Stimulated activated CD4-positive, alpha-beta T cell treated with anti-CD3 and anti-CD28 coated beads, Interleukin-4, amount 100 ng/mL, for 4 hours (primary cell): ENCODE results near the gene ZNF521.

Experiments
- DNase-seq, 2 experiments: peaks; one replicate each; pipeline ENCODE4 v3.0.0-alpha.2; 2020

ZNF521 gene

DNA sequence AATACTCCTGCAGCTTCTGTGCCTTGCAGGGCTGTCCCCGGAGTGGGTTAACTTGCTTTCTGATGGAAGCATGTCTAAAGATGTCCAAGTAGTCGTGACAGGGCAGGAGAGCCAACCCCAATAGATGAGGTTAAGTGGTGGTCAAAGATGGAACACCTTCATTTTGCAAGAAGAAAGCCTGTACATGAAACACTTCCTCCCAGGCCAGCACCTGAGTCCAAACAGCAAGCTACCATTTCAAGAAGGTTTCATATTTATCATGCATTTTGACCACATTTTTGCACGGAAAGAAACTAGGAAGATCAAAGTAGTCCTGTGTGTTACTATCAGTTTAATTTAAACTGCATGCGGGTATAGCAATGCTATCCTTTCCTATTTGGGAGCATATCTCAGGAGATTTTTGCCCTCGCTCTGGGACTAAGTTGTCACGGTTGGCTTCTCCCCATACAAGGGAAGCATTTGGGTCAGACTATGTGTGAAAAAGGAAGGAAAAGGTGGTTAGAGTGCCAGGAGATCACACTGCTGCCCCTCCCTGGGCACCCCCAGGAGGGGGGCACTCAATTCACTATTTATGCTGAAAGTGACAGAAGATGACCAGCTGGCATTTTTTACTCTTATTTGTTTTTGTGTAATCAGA, 187.6 kb downstream of the ZNF521 start:
- DNase-seq, result no peak

DNA sequence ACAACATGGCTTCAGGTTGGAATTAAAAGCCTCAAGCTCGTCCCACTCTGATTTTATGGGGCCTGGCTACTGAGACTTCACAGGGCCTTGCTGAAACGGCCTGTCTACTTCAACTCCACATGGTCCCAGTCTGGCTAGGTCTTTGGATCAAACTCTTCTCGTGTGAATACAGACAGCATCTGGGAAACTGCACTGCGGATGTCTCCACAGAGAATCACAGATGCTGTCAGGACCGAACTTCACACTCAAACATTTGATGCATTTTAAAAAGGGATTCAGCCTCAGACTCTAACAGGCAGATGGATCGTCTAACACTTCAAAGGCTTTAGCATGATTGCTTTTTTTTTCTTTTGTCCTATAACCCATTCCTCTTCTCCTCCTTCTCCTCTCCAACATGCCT, 198.5 kb downstream of the ZNF521 start:
- no peak for DNase-seq

DNA sequence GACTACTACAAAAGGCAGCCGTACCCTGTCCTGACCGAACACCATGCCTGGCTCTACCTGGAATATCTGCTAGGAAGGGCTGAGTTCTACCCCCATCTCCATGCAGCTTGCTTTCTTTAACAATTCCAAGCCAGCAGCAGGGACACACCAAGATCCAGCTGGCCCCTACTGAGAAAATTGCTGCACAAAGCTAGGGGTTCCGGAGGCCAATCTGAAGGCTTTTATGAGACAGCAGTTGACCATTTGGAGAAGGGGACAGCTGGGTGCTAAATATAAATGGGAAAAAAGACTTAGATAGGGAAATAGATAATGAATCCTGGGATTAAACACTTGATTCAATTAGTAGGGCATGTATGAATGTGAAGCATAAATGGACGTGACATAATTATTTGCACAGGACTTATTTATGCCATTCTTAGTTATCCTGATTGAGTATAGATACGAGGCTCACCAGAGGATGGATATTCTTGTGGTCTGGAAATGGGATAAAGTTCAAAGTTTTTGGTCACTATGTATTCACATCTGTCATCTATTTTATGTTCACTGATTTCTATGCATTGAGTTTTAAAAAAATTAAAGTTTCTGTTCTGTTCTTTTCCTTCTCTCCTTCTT, 204.0 kb downstream of the ZNF521 start:
- no peak for DNase-seq

DNA sequence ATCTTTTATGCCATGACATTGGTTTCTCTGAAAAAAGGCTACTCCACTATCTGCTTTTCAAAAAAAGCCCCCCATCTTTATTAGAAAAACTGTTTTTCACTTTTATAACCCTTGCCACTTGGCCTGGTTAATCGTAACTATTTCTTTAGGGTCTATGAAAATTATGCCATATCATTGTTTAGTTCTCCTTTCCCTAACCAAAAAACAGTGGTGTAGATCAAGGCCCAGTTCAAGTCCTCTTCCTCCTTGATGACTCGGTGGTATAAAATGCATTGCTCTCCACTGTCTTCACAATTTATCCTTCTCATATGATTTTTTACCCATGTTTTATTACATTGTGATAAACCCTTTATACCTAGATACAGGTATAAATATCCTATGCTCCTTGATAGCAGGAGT, 205.5 kb downstream of the ZNF521 start:
- no peak for DNase-seq

DNA sequence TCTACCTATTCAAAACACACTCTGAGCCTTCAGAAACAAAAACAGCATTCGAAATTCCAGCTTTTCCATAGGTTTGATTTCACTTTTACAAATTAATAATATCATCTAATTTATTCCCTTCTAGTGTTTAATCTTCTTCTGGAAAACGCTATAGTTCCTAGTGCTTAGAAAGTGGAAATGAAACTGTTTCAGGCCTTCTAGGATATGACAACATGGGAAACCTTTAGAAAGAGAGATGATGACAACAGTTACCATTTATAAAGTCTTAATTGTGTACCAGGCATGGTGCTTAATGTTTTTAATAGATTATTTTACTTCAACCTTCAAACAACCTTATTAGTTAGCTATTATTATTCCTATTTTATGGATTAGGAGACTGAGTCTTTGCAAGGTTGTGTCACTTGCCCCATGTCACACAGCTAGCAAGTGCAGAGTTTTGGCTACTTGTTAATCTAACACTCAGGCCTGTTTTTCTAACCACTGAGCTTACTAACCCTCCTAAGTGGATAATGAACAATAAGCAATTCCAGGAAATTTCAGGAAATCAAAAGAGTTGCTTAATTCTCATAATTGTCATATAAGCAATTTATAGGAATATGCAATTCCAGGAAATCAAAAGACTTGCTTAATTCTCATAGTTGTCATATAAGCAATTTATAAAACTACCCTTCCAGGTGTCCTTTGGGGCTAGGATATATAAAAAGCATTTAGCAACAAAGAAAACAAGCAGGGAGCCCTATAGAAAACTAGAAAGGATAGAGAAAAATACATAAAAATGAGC, 206.0 kb downstream of the ZNF521 start:
- no peak for DNase-seq

DNA sequence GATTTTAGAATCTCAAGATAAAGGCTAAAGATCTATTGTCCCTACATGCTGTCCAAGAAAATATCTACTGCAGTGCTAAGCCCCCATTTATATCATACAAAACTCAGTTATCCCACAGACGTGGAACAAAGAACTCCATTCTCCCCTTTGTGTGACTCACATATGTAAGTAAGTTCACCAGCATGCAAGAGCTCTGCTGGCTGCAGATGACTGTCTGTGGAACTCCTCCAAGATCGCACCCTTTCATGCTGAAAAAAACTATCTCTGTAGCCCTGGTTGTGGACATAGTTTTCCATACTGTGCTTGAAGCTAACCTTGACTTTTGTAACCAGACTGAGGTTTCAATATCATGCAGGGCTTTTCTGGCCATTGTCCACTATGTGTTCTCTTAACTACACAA, 207.1 kb downstream of the ZNF521 start:
- DNase-seq, result no peak

DNA sequence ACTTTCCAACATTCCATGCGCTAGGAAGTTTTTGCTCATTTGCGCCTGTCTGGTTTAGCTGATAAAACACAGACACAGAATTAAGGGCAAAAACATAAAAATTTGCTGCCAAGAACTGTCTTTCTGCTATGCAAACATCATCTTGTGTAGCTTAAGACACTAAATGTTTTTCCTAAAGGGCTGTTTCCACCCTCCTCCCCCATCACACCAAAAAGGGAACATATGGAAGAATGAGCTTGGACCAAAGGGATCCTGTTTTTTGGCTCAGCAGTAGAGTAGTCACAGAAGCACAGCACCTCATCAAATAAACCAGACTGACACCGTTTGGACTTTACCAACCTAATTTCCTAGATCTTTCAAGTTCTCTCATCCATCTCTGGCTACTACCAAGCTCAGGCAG, 210.1 kb downstream of the ZNF521 start:
- no peak for DNase-seq

DNA sequence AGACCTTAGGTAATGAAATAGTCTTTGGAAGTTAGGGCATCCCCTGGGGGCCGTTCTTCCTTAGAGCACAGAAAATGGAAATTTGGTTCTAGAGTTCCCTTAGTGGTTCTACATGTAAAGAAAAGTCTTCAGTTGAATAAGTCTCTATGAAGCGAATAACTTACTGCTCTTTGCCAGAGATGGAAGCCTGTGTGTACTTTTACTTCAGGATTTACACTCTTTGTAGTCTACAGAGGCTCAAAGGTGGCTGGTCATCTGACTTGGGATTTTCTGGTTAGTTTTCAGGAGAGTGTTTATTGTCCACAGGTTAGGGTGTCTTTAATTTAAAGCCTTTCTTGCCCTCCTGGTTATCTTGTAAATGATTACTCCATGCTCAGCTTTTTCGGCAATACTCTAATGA, 210.6 kb downstream of the ZNF521 start:
- no peak for DNase-seq

DNA sequence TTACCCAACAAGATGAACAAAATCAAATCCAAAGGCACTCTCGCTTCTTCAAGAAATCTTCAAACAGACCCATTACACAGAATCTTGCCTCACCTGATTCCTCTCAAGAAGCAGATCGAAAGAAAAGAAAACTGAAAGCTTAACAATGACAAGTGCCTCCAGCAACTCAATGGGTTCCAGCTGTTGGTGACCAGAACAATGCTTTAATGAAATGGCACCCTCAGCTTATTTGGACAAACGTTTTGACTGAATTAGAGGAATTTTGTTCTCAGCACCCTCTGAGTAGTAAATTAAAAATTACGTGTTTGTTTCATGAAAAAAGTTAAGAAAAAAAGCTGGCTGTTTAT, 211.0 kb downstream of the ZNF521 start:
- DNase-seq, result no peak

DNA sequence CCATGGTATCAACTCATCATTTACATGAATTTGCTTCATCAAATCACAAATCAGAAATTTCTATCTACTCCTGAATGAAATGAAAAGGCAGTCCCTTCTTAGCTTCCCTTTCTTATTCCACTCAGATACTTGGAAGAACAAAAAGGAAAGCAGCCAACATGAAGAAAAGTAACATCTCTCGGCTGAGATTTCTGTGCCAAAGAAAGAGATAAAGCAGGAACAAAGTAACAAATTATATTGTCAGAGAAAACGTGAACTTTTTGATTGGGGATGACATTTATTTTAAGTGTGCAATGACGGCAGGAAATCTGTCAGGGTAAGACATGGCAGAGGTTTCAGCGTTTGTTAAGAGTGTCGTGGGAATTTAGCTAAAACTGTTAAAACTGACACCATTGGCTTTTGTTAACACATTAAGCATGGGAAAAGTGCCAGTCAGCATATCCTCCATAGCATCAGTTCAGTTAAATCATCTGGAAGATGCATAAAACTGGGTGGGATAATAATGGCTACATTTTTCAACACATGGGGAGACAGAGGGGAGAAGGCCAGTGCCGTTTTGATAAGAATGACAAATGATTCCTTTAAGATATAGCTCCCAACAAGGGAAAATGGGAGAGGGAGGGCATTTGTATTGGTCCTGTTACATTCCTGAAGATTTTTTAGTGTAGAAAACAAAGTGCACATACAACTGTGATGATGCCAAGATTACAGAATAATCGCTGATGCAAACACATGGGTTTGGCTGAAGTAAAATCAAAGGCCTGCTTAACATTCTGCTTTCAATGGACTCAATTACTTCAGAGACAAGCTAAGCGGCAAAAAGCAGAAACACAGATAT, 211.6 kb downstream of the ZNF521 start:
- no peak for DNase-seq

DNA sequence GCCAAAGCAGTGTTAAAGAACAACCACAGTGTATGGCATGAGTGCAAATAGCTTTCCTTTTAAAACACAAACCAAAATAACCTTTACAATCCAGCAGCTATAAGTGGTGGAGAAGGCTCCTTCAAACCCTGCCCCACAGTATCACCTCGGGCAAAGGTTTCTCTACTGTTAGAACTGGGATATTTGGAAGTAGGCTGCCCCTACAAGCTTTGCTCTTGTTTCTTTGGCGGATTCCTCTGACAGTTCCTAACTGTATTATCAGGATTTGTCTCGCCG, 214.8 kb downstream of the ZNF521 start:
- DNase-seq, result no peak

DNA sequence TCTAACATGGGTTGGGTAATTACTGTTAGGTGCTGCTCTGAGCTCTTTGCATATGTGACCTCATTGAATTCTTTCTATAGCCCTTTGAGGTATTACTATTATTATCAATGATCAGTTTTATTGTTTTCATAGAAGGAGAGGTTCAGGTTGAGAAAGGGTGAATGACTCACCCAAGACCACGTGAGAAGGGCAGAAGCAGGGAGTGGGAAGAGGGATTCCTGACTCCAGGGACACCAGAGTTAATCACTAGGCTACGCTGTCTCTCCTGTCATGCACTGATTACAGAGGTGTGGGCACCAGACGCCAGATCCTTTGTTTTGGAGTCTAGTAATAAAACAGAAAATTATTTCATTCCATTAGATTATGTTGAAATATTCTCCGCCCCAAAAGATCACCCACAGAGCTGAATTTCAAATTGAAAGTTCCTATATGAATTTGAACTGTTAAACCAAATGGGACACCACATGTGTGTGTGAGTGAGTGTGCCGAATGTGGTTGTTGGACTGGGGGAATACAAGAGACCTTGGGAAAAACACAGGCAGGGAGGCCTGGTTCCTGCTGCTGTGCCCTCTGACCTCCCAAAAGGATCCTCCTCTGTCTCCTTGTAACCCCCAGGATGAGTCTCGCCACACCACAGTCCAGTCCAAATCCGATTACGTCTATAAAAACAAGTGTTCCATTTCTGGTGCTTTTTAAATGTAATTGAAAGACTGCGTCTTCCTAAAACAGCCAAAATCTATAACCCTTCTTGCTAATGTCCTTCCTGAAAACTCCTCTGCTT, 215.4 kb downstream of the ZNF521 start:
- DNase-seq, result no peak

DNA sequence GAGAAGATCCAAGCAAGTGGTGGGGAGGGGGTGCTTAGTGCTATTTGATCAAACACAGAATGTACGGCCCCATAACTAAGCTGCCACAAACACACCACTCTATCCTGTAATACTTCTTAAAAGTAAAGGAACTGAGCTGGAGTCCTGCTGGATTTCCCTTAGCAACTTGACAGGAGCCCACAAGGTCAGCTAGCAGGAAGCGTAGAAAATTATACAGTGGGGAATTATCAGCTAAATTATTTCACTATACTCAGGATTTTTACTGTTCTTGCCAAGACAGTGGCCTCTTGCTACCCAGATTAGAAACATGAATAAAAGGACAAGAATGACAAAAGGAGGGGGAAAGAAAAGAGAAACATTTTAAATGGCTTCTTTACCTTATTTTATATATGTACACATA, 217.1 kb downstream of the ZNF521 start:
- no peak for DNase-seq

DNA sequence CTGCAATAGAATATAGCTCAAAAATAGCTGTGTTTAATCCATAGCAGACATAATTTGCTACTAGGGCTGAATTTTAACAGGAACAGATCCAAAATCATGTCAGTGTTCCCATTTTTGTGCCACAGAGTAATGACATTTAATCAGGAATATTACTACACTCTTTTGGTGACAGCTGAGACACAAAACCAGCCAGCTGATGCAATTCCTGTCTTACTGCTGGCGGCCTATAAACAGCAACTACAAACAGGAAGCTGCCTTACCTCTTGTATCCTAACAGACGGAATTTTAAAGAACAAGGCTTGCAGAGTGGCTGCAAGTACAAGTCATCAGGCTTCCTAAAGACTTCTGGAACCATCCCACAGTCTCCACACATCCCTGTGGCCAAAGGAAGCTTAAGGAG, 218.1 kb downstream of the ZNF521 start:
- DNase-seq, result no peak

DNA sequence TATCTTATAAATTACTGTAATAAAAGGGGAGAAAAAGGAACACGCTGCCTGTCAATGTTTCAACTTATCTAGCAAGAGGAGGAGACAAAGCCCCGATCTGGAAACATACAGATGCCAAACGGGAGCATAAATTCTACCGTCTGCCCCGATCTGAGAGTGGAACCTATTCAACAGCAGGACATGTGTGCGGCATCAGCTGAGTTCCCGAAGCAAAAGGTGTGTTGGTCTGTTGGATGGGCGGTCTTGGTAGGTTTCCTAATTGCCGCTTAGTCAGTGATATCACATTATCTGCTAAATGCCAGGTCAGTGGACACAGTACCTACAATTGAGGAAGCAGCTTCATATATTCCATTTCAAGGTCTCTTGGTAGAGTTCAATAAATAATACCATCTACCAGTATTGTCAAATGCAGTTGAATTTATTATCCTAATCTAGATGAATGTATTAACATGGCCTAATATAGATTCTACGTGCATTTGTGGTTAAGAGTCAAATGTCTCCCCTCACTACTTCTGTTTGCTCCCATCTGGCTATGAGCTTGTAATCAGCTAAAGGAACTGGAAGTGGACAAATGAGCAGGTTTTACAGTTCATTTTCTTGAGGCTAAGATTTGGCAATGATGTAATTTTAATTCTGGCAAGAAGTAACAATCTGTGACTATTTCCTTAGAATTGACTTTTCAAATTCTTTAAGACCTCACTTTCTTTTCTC, 219.0 kb downstream of the ZNF521 start:
- no peak for DNase-seq

DNA sequence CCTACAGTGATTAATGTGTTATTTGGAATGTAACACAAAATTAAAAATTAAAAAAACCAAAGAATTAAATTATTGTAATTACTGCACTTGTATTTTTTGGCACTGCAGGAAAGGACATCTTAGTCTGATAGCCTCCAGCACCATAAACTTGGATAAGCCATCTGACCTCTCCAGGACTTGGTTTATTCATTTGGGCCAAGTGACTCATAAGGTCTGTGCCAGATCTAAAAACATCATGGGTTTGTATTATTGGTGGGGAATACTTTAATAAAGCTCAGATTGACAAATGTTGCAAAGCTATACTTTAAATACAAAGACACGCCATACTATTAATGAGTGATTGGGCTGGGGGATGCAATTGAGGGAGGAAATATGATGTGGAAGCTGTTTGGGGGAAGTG, 225.2 kb downstream of the ZNF521 start:
- no peak for DNase-seq

DNA sequence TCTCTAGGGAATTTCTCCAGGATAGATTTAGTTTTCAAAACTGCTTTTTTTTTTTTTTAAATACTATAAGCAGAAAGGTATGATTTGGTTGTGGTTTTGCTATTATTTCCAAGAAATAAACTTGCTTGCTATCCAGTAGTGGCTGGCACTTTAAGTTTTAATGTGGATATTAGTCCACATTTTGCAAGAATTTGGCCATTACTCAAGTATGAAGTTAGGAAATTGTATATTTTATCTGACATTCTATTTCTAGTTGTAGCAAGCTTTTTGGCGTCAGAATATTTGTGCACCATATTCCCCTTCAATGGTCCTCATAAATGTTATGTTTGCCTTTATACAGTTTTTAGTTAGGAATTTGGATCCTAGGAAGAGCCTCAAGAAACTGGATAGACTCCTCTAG, 226.3 kb downstream of the ZNF521 start:
- no peak for DNase-seq

DNA sequence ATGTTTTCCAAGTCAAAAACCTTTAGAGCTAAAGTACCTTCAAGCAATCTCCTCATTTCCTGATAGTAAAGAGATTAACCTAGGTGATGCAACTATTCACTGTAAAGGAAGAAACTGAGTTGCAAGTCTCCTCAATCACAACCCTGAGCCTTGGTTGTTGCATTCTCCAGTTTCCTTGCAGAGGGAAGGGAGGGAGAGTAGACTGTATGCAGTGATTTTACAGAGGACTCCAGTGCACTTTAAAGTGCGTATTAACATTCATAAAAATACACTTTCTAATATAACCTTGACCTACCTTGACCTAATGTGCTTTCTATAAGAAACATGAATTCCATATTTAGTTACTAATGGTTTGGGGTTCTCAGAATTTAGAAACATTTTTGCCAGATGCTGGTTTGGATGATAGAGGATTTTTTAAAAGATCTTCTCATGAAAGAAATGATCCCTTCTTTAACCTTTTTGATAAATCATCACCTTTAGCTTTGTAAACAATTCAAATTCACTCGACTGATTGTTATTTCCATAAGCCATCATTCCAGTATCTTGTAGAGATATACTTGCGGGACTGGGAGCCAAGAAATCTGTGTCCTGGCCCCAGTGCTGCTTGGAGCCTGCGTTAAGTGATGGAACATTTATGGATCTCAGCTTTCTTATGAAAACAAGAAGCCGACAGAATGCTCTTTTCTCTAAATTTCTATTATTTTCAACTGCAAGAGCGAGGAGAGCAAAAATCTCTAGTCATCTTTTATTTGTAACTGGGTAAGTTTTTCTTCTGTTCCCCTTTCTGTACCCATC, 228.3 kb downstream of the ZNF521 start:
- DNase-seq, result no peak

DNA sequence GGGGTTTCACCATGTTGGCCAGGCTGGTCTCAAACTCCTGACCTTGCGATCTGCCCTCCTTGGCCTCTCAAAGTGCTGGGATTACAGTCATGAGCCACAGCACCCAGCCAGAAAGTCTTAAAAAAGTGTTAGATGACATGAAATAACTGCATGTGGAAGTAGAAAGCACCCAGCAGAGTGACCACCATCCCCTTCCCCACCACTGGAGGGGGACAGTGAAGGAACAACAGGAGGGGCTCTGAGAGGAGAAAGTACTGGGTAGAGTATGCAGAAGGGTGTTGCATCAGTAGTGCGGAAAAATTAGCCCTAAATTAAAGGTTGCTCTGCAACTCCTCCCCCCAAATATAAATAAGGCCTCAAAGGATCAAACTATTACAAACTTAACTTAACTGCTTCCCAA, 230.5 kb downstream of the ZNF521 start:
- no peak for DNase-seq

DNA sequence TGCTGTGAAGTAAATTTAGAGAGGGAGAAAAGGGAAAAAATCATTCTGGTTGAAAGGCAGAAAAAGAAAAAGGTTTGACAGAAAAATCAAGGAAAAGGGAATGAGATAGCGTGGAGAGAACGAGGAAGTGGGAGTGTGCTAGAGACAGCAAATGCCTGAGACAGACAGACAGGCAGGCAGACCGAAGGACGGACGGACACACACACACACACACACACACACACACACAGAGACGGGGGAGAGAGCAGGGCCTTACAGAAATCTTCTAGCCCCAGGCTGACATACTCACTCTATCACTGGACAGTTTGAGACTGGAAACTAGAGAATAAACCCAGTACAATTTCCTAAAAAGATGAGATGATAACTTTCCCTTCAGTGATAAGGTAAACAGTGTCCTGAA, 238.4 kb downstream of the ZNF521 start:
- no peak for DNase-seq

DNA sequence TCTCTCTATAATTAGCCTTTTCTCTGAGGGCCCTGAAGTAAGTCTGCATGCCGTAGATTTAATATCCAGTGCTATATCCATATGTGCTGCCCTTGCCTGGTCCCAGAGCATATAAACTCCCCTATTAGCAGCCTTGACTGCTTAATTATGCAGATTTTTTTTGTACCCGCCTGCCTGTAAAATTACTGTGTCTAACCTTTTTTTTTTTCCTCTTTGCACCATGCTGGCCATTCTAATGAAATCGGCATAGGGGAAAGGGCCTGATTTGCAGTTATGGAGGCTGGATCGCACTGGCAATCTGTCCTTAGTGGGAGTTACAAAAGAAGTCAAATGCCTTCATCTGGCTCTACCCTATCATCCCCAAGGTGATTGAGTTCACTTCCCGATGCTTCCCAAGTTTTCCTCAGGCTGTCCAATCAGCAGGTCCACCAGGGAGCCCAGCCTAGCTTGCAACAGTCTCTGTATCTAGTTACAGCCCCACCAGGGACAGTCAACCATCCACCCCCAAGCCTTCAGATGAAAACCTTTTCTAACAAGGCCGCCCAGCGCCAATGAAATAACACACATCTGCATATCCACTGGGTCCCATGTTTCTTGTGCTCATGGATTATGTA, 239.0 kb downstream of the ZNF521 start:
- DNase-seq, result no peak
